HEK293 (cell line): ENCODE measurements around the gene SPPL2C.

Experiments used
- CTCF ChIA-PET: fragments of 350-600 bp; formaldehyde crosslinking; extraction: SDS; loops from one replicate; lab custom pipeline; 2021; ENCODE audit warnings: antibody characterized with exemption; lab: Yijun Ruan, JAX
- POLR2A ChIA-PET: fragments of 300-600 bp; formaldehyde crosslinking; extraction: SDS; loops from one replicate; lab custom pipeline; 2020; ENCODE audit warnings: antibody characterized with exemption, inconsistent platforms; lab: Yijun Ruan, JAX
- H3K27ac ChIP-seq: fragments of 200-500 bp; sonication (Bioruptor generic); 2 replicates; pipeline ENCODE4 v1.5.1; 2014; ENCODE audit warnings: low read depth, low read length, control low read depth, inconsistent platforms; ENCODE audit errors: extremely low read depth
- H3K36me3 ChIP-seq, 2 experiments: fragments of 200-500 bp in 1 of 2; sonication (Bioruptor generic) in 1 of 2; 1 replicate in 1 of 2; 2 replicates in 1 of 2; pipeline ENCODE4 v1.5.1; 2014 to 2017; ENCODE audit warnings: inconsistent platforms in 2 of 2, low read length in 2 of 2; ENCODE audit not compliant: control insufficient read depth in 2 of 2, insufficient read depth in 1 of 2
- H3K4me1 ChIP-seq: fragments of 200-500 bp; sonication (Bioruptor generic); 2 replicates; pipeline ENCODE4 v1.5.1; 2014; ENCODE audit warnings: mild to moderate bottlenecking, low read length, inconsistent platforms; ENCODE audit not compliant: control insufficient read depth, insufficient read depth
- H3K4me3 ChIP-seq: 2 replicates; pipeline ENCODE4 v1.5.1; 2011; ENCODE audit warnings: low read depth, mild to moderate bottlenecking, control low read depth, low read length, moderate library complexity
- H3K9me3 ChIP-seq: fragments of 200-500 bp; sonication (Bioruptor generic); 2 replicates; pipeline ENCODE4 v1.5.1; 2014; ENCODE audit warnings: low read depth, low read length, inconsistent platforms; ENCODE audit not compliant: control insufficient read depth, insufficient read depth
- BCL11A ChIP-seq: fragments of 450-650 bp; formaldehyde crosslinking; IDR thresholded peaks from 2 replicates; pipeline ENCODE4 v1.5.1; 2016; ENCODE audit warnings: low read depth, missing biosample characterization, missing genetic modification characterization
- FEZF1 ChIP-seq: fragments of 450-650 bp; formaldehyde crosslinking; IDR thresholded peaks from 2 replicates; pipeline ENCODE4 v1.5.1; 2016; ENCODE audit warnings: missing biosample characterization, missing genetic modification characterization
- KLF10 ChIP-seq: fragments of 450-650 bp; IDR thresholded peaks from 2 replicates; pipeline ENCODE4 v1.5.1; 2018; ENCODE audit warnings: missing biosample characterization, mild to moderate bottlenecking, missing genetic modification characterization
- SALL2 ChIP-seq: fragments of 450-650 bp; formaldehyde crosslinking; IDR thresholded peaks from 2 replicates; pipeline ENCODE4 v1.5.0; 2017; ENCODE audit warnings: missing biosample characterization, mild to moderate bottlenecking, missing genetic modification characterization, borderline replicate concordance
- ZBTB11 ChIP-seq: fragments of 450-650 bp; formaldehyde crosslinking; conservative IDR thresholded peaks from 2 replicates; pipeline ENCODE4 v1.5.1; 2016; ENCODE audit warnings: low read depth, missing biosample characterization, missing genetic modification characterization
- ZBTB20 ChIP-seq: fragments of 450-650 bp; formaldehyde crosslinking; IDR thresholded peaks from 2 replicates; pipeline ENCODE4 v1.5.1; 2016; ENCODE audit warnings: missing biosample characterization, missing genetic modification characterization
- ZNF157 ChIP-seq: fragments of 450-650 bp; formaldehyde crosslinking; IDR thresholded peaks from 2 replicates; pipeline ENCODE4 v1.5.1; 2016; ENCODE audit warnings: missing biosample characterization, missing genetic modification characterization
- ZNF394 ChIP-seq: fragments of 450-650 bp; formaldehyde crosslinking; IDR thresholded peaks from 2 replicates; pipeline ENCODE4 v1.5.1; 2016; ENCODE audit warnings: missing biosample characterization, missing genetic modification characterization, mild to moderate bottlenecking, moderate library complexity, borderline replicate concordance
- ZNF433 ChIP-seq: fragments of 450-650 bp; formaldehyde crosslinking; IDR thresholded peaks from 2 replicates; pipeline ENCODE4 v1.5.1; 2016; ENCODE audit warnings: missing biosample characterization, missing genetic modification characterization, low read depth
- ZNF488 ChIP-seq: fragments of 450-650 bp; formaldehyde crosslinking; IDR thresholded peaks from 2 replicates; pipeline ENCODE4 v1.5.1; 2016; ENCODE audit warnings: missing biosample characterization, missing genetic modification characterization
- ZNF544 ChIP-seq: fragments of 450-650 bp; formaldehyde crosslinking; IDR thresholded peaks from 2 replicates; pipeline ENCODE4 v1.5.0; 2017; ENCODE audit warnings: missing biosample characterization, missing genetic modification characterization
- ZNF596 ChIP-seq: fragments of 450-650 bp; IDR thresholded peaks from 2 replicates; pipeline ENCODE4 v1.5.0; 2018; ENCODE audit warnings: missing biosample characterization, mild to moderate bottlenecking, missing genetic modification characterization, moderate library complexity
- ZNF704 ChIP-seq: fragments of 450-650 bp; formaldehyde crosslinking; IDR thresholded peaks from 2 replicates; pipeline ENCODE4 v1.5.1; 2016; ENCODE audit warnings: missing biosample characterization, missing genetic modification characterization
- ZNF777 ChIP-seq: fragments of 450-650 bp; formaldehyde crosslinking; IDR thresholded peaks from 2 replicates; pipeline ENCODE4 v1.5.1; 2017; ENCODE audit warnings: missing biosample characterization, missing genetic modification characterization, borderline replicate concordance
- ZNF792 ChIP-seq: fragments of 450-650 bp; formaldehyde crosslinking; IDR thresholded peaks from 2 replicates; pipeline ENCODE4 v1.5.1; 2016; ENCODE audit warnings: missing biosample characterization, missing genetic modification characterization
- ZSCAN18 ChIP-seq: fragments of 450-650 bp; formaldehyde crosslinking; IDR thresholded peaks from 2 replicates; pipeline ENCODE4 v1.5.1; 2016; ENCODE audit warnings: missing biosample characterization, missing genetic modification characterization
- TF ChIP-seq, protein P1 (sequence below): fragments of 450-650 bp; formaldehyde crosslinking; IDR thresholded peaks from 2 replicates; pipeline ENCODE4 v1.5.1; 2016; ENCODE audit warnings: missing biosample characterization, missing genetic modification characterization

SPPL2C gene

DNA sequence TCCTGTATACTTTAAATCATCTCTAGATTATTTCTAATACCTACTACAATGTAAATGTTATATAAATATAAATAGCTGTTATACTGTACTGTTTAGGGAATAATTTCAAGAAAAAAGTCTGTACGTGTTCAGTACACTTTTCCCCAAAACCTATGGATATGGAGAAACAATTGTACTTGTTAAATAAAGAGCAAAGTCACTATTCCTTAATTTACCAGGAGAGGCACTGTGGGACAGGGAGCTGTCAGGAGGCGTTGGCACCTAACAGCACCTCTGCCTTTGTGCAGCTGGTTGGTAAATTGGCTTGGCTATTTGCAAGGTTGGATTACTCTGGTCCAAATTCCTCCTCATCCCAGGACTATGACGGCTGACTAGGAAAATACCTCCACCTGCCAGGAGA is 32.6 kb upstream of the SPPL2C start:
- Histone ChIP-seq H3K27ac (no peak overlapping the region), H3K4me3 (no peak overlapping the region), H3K4me1 (no peaks in the 10 kb centered on the region), H3K36me3 (no peaks in the 10 kb centered on the region), H3K9me3 (no peaks in the 10 kb centered on the region)
- CTCF ChIA-PET = interaction anchor here (0.6 to 1.4 kb wide), 7 partner anchors 9 to 455 kb away, joined by 3 to 7 read pairs (median 4); no protein-coding TSS in a partner anchor
- TF ChIP-seq ZNF488 (tag by site-specific recombination) = no peak
- no peak for TF ChIP-seq ZNF433 (tag by site-specific recombination)
- TF ChIP-seq ZBTB11 (tag by site-specific recombination) = 0 out of 2 replicates have a peak, but pooled peaks have one; percentile 4
- no peak for TF ChIP-seq ZNF704 (tag by site-specific recombination)
- no peak for TF ChIP-seq ZNF544 (tag by site-specific recombination)
- TF ChIP-seq ZSCAN18 (tag by site-specific recombination) = no peak
- POLR2A ChIA-PET = no interaction called here

GRCh38 chr17:45813048-45813725 is 31.5 kb upstream of the SPPL2C start:
- TF ChIP-seq FEZF1 (tag by site-specific recombination) = no peak
- TF ChIP-seq ZNF596 (tag by site-specific recombination) = no peak
- TF ChIP-seq SALL2 (tag by site-specific recombination) = no peak
- ChIA-PET CTCF (interaction anchor here (0.7 to 1.2 kb wide), 6 partner anchors 13 to 166 kb away, joined by 3 to 7 read pairs (median 4); no protein-coding TSS in a partner anchor), POLR2A (no interaction called here)
- Histone ChIP-seq H3K4me3 (no peak overlapping the region), H3K36me3 (no peaks in the 10 kb centered on the region), H3K9me3 (no peaks in the 10 kb centered on the region), H3K27ac (no peak overlapping the region), H3K4me1 (no peaks in the 10 kb centered on the region)

- POLR2A ChIA-PET = no interaction called here
- no peaks in the 10 kb centered on the region for H3K4me1 ChIP-seq
- H3K36me3 ChIP-seq = no peaks in the 10 kb centered on the region
- no peaks in the 10 kb centered on the region for H3K9me3 ChIP-seq
- CTCF ChIA-PET = interaction anchor here (1.2 to 2.1 kb wide), 3 partner anchors 36 to 167 kb away, joined by 4 to 6 read pairs (median 5); no protein-coding TSS in a partner anchor
- no peak overlapping the region for H3K27ac ChIP-seq
- H3K4me3 ChIP-seq = no peak overlapping the region
- TF ChIP-seq ZBTB20 (tag by site-specific recombination) (no peak), KLF10 (no peak), ZNF394 (tag by site-specific recombination) (no peak), ZNF777 (tag by site-specific recombination) (no peak), BCL11A (tag by site-specific recombination) (no peak), ZNF157 (tag by site-specific recombination) (no peak), ZNF792 (no peak)
- TF ChIP-seq, protein P1, sequence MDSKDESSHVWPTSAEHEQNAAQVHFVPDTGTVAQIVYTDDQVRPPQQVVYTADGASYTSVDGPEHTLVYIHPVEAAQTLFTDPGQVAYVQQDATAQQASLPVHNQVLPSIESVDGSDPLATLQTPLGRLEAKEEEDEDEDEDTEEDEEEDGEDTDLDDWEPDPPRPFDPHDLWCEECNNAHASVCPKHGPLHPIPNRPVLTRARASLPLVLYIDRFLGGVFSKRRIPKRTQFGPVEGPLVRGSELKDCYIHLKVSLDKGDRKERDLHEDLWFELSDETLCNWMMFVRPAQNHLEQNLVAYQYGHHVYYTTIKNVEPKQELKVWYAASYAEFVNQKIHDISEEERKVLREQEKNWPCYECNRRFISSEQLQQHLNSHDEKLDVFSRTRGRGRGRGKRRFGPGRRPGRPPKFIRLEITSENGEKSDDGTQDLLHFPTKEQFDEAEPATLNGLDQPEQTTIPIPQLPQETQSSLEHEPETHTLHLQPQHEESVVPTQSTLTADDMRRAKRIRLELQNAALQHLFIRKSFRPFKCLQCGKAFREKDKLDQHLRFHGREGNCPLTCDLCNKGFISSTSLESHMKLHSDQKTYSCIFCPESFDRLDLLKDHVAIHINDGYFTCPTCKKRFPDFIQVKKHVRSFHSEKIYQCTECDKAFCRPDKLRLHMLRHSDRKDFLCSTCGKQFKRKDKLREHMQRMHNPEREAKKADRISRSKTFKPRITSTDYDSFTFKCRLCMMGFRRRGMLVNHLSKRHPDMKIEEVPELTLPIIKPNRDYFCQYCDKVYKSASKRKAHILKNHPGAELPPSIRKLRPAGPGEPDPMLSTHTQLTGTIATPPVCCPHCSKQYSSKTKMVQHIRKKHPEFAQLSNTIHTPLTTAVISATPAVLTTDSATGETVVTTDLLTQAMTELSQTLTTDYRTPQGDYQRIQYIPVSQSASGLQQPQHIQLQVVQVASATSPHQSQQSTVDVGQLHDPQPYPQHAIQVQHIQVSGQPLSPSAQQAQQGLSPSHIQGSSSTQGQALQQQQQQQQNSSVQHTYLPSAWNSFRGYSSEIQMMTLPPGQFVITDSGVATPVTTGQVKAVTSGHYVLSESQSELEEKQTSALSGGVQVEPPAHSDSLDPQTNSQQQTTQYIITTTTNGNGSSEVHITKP (tag by site-specific recombination) = no peak
These were observed 29.8 kb upstream of the SPPL2C start for GRCh38 chr17:45814622-45815606.
